GM12865 (cell line): Measurements from ENCODE around the gene PGBD1.

ENCODE experiments used
- DNase-seq: peaks from one replicate; pipeline ENCODE4 v3.0.0; 2010; ENCODE audit warnings: low read depth
- H3K4me3 ChIP-seq: 2 replicates; pipeline ENCODE4 v1.5.1; 2011; ENCODE audit warnings: mild to moderate bottlenecking, low read depth, low read length, control low read depth
- CTCF ChIP-seq: IDR thresholded peaks from 2 replicates; pipeline ENCODE4 v1.5.1; 2011; ENCODE audit warnings: low read length, control low read depth, low read depth, inconsistent platforms; ENCODE audit not compliant: insufficient read depth; ENCODE audit errors: missing control alignments

PGBD1 gene

DNA sequence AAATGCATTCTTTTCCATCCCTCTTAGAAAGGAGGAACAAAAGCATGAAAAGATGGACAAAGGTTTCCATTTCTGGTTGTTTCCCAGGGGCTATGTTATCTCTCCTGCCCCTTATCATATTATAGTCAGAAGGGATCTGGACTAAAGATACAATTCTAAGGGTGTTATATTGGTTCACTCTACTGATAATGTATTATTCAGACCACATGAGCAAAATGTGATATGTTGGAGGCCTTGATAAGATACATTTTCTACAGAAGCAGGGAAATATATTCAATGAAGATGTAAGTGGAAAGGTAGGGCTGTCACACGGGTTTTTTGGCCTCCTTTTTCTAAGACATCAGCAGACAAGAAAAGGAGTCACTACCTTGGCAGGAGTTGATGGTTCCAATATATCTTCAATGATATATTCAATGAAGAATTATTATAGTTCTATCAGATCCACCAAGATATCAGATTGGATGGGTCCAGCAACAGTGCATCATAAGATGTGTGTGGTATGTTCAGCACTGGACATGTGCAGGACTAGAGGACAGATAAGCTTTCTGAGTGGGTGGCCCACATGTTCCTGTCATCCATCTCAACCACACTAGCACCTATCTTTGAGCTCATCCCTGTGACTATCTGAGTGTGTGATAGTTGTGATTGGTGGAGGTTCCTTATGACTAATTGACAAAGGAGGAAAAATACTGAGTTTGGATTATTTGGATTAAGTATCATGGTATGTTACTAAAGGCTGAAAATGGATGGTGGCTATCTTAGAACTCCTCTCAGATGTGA is 62.7 kb downstream of the PGBD1 start:
- TF ChIP-seq CTCF = no peak
- no peak overlapping the region for H3K4me3 ChIP-seq
- no peak for DNase-seq

DNA sequence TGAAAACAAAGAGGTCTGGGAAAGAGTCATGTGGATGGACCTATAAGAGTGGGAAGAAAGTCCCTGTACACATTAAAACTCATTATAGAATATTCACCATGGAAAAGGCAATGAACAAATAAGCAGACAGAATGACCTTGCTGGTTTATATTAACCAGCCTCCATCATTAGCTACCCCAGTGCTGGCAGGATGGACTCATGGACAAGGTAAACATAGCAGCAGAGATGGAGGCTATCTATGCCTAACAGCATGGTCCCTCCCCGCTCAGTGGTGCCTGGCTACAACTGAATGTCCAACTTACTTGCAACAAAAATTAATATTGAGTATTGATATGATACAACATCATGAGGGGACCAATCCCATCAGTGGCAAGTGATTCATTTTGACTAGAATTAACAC is 63.8 kb downstream of the PGBD1 start:
- TF ChIP-seq CTCF = no peak
- no peak for DNase-seq
- H3K4me3 ChIP-seq = no peak overlapping the region

DNA sequence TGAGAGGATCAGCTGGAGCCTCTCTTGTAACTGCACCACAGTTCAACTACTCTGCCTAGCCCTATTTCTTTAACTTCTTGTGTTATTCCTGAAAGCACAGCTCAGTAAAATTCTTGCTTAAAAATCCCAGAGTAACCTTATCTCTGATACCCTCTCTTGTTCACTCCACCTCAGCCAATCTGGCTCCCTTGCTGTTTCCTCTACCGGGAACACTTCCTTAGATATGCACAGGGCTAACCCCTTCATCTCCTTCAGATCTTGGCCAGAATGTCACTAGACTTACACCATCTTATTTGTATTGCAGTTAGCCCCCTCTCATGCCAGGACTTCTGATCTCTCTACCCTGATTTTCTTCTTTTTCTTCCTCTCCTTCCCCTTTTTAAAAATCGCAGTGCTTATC is 65.7 kb downstream of the PGBD1 start:
- DNase-seq = no peak
- TF ChIP-seq CTCF = no peak
- H3K4me3 ChIP-seq = no peak overlapping the region

DNA sequence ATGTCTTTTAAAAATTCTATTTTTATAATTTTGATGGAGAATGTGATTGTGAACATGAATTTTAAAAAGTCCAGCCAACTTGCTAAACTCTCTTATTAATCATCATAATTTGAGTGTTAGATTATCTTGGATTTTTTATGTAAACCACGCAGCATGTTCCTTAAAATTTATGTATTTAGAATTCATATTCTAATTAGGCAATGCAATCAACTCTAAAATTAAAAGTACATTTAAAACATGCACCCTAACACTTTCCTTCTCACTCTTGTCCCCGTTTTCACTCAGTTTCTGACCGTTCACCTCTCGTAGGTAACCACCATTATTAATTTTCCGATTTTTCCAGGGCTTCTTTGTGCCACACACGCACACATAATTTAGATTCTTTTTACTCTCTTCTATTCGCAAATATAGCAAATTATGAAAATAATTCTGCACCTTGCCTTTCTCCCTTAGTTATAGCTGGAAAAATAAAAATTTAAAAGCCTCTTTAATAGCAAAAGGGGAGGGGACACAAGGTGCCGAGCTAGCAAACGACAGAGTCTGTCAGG is 68.0 kb downstream of the PGBD1 start:
- TF ChIP-seq CTCF = no peak
- no peak for DNase-seq
- H3K4me3 ChIP-seq = peak overlapping the region; percentile 99

GRCh38 chr6:28349892-28350737 is 68.7 kb downstream of the PGBD1 start, which contains the start of gene ZKSCAN3:
TSS of gene ZKSCAN3 (plus strand) at chr6:28349947. CDS start at chr6:28359587, 9,640 bp downstream.
- DNase-seq = peak; percentile 91
- peak within 1 kb of the TSS; percentile 99 for H3K4me3 ChIP-seq
- no peak for TF ChIP-seq CTCF

- H3K4me3 ChIP-seq = peak overlapping the region; percentile 99
- TF ChIP-seq CTCF = no peak
Observed at GRCh38 chr6:28351087-28351486, 69.7 kb downstream of the PGBD1 start.

More at GRCh38 chr6:28351087-28351486, 69.7 kb downstream of the PGBD1 start:
- DNase-seq = no peak
